Smooth muscle cell (in vitro differentiated cells): ENCODE results near the gene HDAC4. TPM values are rescaled to one million over a fixed set of nuclear protein-coding genes. Genes with fewer than 3 reads are reported as not detected.

Experiments used
- DNase-seq: peaks from one replicate; lab custom pipeline; 2025; ENCODE audit not compliant: unreplicated experiment; lab: John Stamatoyannopoulos, UW
- H2AFZ ChIP-seq: fragments of 200-600 bp; sonication (generic); 2 replicates; pipeline ENCODE4 v1.6.0; 2016; ENCODE audit warnings: antibody characterized with exemption, low read depth, mild to moderate bottlenecking
- H3F3A ChIP-seq: fragments of 200-600 bp; sonication (generic); 2 replicates; pipeline ENCODE4 v1.6.0; 2017; ENCODE audit warnings: antibody characterized with exemption, low read depth
- H3K27ac ChIP-seq: fragments of 200-600 bp; sonication (generic); 2 replicates; pipeline ENCODE4 v1.5.1; 2016; ENCODE audit warnings: low read depth, mild to moderate bottlenecking
- H3K27me3 ChIP-seq: fragments of 200-600 bp; sonication (generic); 2 replicates; pipeline ENCODE4 v1.6.1; 2016; ENCODE audit warnings: low read depth, mild to moderate bottlenecking
- H3K36me3 ChIP-seq: fragments of 200-600 bp; sonication (generic); 2 replicates; pipeline ENCODE4 v1.5.1; 2016; ENCODE audit warnings: low read depth
- H3K4me1 ChIP-seq: fragments of 200-600 bp; sonication (generic); 2 replicates; pipeline ENCODE4 v1.5.1; 2016; ENCODE audit warnings: low read depth
- H3K4me2 ChIP-seq: fragments of 200-600 bp; sonication (generic); 2 replicates; pipeline ENCODE4 v1.6.0; 2016; ENCODE audit warnings: mild to moderate bottlenecking
- H3K4me3 ChIP-seq: fragments of 200-600 bp; sonication (generic); 2 replicates; pipeline ENCODE4 v1.5.1; 2016; ENCODE audit warnings: mild to moderate bottlenecking
- H3K79me2 ChIP-seq: fragments of 200-600 bp; sonication (generic); 2 replicates; pipeline ENCODE4 v1.6.0; 2016; ENCODE audit warnings: low read depth, mild to moderate bottlenecking
- H3K9ac ChIP-seq: fragments of 200-600 bp; sonication (generic); 2 replicates; pipeline ENCODE4 v1.6.0; 2016; ENCODE audit warnings: low read depth
- H3K9me3 ChIP-seq: fragments of 200-600 bp; sonication (generic); replicated peaks from 2 replicates; pipeline ENCODE4 v1.5.1; 2016; ENCODE audit warnings: low read depth
- H4K20me1 ChIP-seq: fragments of 200-600 bp; sonication (generic); 2 replicates; pipeline ENCODE4 v1.6.0; 2016; ENCODE audit warnings: low read depth
- CTCF ChIP-seq: fragments of 200-600 bp; sonication (generic); IDR thresholded peaks from 2 replicates; pipeline ENCODE4 v1.5.1; 2017; ENCODE audit warnings: borderline replicate concordance, mild to moderate bottlenecking, antibody characterized with exemption; ENCODE audit not compliant: insufficient read depth, poor library complexity, severe bottlenecking
- WGBS: methylation state at CpG from one replicate; pipeline ENCODE4 v1.1.7; 2016; ENCODE audit warnings: low lambda C conversion rate; 5-methylcytosine and 5-hydroxymethylcytosine counted together
- polyA plus RNA-seq: library from polyadenylated mRNA; unstranded; fragments of >200 nt; fragmentation: Nextera tagmentation; extraction: Ambion mirVana; gene quantifications from 2 replicates; pipeline ENCODE4 v1.2.1, GENCODE V29; 2016
- total RNA-seq: library from RNA; depleted of rRNA; stranded (reverse); fragments of >200 nt; gene quantifications from 2 replicates; pipeline ENCODE4 v1.2.3, GENCODE V29; 2014

HDAC4 gene
- total and polyA plus RNA-seq, 2 experiments from 2014 or later, result 6.2 to 35.7 TPM

- H3K27me3 ChIP-seq, result no peaks in the 10 kb centered on the region
- no peak overlapping the region for H3K27ac ChIP-seq
- H3K9me3 ChIP-seq, result no peaks in the 10 kb centered on the region
- no peak overlapping the region for H3K4me2 ChIP-seq
- no peak overlapping the region for H2AFZ ChIP-seq
- no peak for DNase-seq
- 91% methylated on average over 20 of the region's 20 CpGs for WGBS
- no peak overlapping the region for H3K9ac ChIP-seq
- no peaks in the 10 kb centered on the region for H3F3A ChIP-seq
- no peak overlapping the region for H3K4me3 ChIP-seq
- no peak for TF ChIP-seq CTCF
- H4K20me1 ChIP-seq, result peaks cover 70% of the 10 kb centered on the region
- no peaks in the 10 kb centered on the region for H3K36me3 ChIP-seq
- H3K79me2 ChIP-seq, result peaks cover 49% of the 10 kb centered on the region
- peaks cover 7% of the 10 kb centered on the region for H3K4me1 ChIP-seq
Measured at GRCh38 chr2:239359196-239359912, 41.5 kb downstream of the HDAC4 start.

- Histone ChIP-seq H3F3A (no peaks in the 10 kb centered on the region), H2AFZ (no peak overlapping the region), H3K79me2 (peaks cover 43% of the 10 kb centered on the region)
Measured at GRCh38 chr2:239358062-239358754, 42.6 kb downstream of the HDAC4 start.

GRCh38 chr2:239355724-239356123 lies 45.1 kb downstream of the HDAC4 start:
- no peaks in the 10 kb centered on the region for H3K9me3 ChIP-seq
- H3K9ac ChIP-seq, result no peak overlapping the region
- no peaks in the 10 kb centered on the region for H3K36me3 ChIP-seq
- DNase-seq, result no peak
- H3K4me3 ChIP-seq, result no peak overlapping the region
- H3K27me3 ChIP-seq, result peaks cover 4% of the 10 kb centered on the region
- H4K20me1 ChIP-seq, result peaks cover 50% of the 10 kb centered on the region
- H3K79me2 ChIP-seq, result peaks cover 22% of the 10 kb centered on the region
- H3K27ac ChIP-seq, result no peak overlapping the region
- no peaks in the 10 kb centered on the region for H3F3A ChIP-seq
- 89% methylated on average over 3 of the region's 3 CpGs for WGBS
- no peak overlapping the region for H2AFZ ChIP-seq
- H3K4me1 ChIP-seq, result peaks cover under 1% of the 10 kb centered on the region
- TF ChIP-seq CTCF, result no peak
- H3K4me2 ChIP-seq, result no peak overlapping the region

More at GRCh38 chr2:239358062-239358754, 42.6 kb downstream of the HDAC4 start:
- WGBS, result 74% methylated on average over 18 of the region's 18 CpGs
- Histone ChIP-seq H3K4me1 (peaks cover 7% of the 10 kb centered on the region), H3K9ac (no peak overlapping the region), H3K4me2 (no peak overlapping the region), H3K4me3 (no peak overlapping the region), H4K20me1 (peaks cover 59% of the 10 kb centered on the region), H3K27me3 (no peaks in the 10 kb centered on the region), H3K36me3 (no peaks in the 10 kb centered on the region), H3K27ac (no peak overlapping the region), H3K9me3 (no peaks in the 10 kb centered on the region)
- DNase-seq, result no peak
- no peak for TF ChIP-seq CTCF
